ENCODE data around the gene ZNF729. TPM values are rescaled to one million over a fixed set of nuclear protein-coding genes. Genes with fewer than 3 reads are reported as not detected.

The ZNF729 gene
- not detected in 2 replicates for total RNA-seq (2021)
- long read RNA-seq, result 0 reads

DNA sequence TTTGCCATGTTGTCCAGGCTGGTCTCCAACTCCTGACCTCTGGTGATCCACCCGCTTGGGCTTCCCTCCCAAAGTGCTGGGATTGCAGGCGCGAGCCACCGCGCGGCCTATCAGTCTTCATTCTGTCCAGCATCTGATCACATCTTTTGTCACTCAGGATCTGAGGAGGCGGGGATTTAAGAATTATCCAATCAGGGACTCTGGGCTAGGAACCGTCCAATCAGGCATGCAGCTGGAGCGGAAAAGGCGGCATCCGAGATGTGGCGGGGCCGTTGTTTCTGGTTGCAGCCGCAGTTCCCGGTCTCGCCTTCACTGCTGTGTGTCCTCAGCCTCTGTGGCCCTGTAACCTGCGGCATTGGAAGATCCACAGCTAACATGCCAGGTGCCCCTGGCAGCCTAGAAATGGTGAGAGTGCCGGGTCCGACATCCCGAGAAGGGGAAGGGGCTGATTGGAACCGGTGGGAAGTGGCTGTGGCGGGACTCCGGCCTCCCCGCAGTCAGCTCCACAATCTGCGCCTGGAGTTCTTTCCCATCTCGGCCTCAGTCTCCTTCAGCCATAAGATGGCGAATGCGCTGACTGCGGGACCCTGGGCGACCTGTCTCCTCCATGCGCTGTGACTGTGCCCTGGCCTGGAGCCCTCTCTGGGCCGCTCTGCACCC lies at the start of gene ZNF729:
ZNF729 (plus strand) TSS at position 291 of the 660 bp plus-strand sequence; CDS start at position 376, 85 bp downstream.
- Histone ChIP-seq H4K5ac (ENCODE audit: insufficient read length, low read depth, low read length) (no peak within 1 kb of the TSS), H3K56ac (ENCODE audit: insufficient read length, low read depth, low read length) (no peak within 1 kb of the TSS), H3K23me2 (ENCODE audit: insufficient read length, low read depth, low read length, poor library complexity, severe bottlenecking) (no peaks in the 10 kb centered on the region), H3K4me1 (ENCODE audit: insufficient read depth, low read length) (no peaks in the 10 kb centered on the region), H2BK5ac (ENCODE audit: insufficient read length, low read length) (no peak within 1 kb of the TSS), H3K23ac (ENCODE audit: insufficient read length, low read depth, low read length) (no peak within 1 kb of the TSS), H4K91ac (ENCODE audit: insufficient read length, low read depth, low read length) (no peak within 1 kb of the TSS), H2BK120ac (ENCODE audit: low read depth, low read length, poor library complexity, severe bottlenecking) (no peak within 1 kb of the TSS), H4K8ac (replicated peaks; ENCODE audit: insufficient read length, low read depth, low read length) (no peak within 1 kb of the TSS), H3K4ac (ENCODE audit: low read depth, low read length) (no peak within 1 kb of the TSS), H2BK20ac (ENCODE audit: low read depth, low read length, poor library complexity, severe bottlenecking) (no peak within 1 kb of the TSS), H3K18ac (ENCODE audit: insufficient read length, low read depth, low read length) (no peak within 1 kb of the TSS), H3K9me3 (ENCODE audit: control insufficient read depth, low read depth, low read length) (peaks cover 50% of the 10 kb centered on the region), H2BK15ac (ENCODE audit: low read depth, low read length) (no peak within 1 kb of the TSS), H3K27me3 (ENCODE audit: insufficient read depth, low read length) (no peaks in the 10 kb centered on the region), H3K14ac (ENCODE audit: insufficient read depth, low read length) (no peak within 1 kb of the TSS), H3T11ph (ENCODE audit: low read length) (no peak within 1 kb of the TSS), H3K79me1 (ENCODE audit: insufficient read depth, low read depth, low read length, poor library complexity, severe bottlenecking) (no peaks in the 10 kb centered on the region), H4K20me1 (ENCODE audit: control insufficient read depth, insufficient read depth, insufficient read length) (no peaks in the 10 kb centered on the region), H2AFZ (ENCODE audit: low read length) (no peak within 1 kb of the TSS), H3K4me2 (ENCODE audit: insufficient read depth, insufficient read length, low read length) (no peak within 1 kb of the TSS), H2BK12ac (ENCODE audit: insufficient read length, low read depth, low read length) (no peak within 1 kb of the TSS), H3K9ac (ENCODE audit: extremely low read depth, insufficient read length, low read length) (no peak within 1 kb of the TSS), H3K79me2 (ENCODE audit: insufficient read depth, low read length) (no peaks in the 10 kb centered on the region), H3K27ac (ENCODE audit: insufficient read length, low read depth, low read length) (no peak within 1 kb of the TSS), H2AK5ac (ENCODE audit: insufficient read length, low read length) (no peak within 1 kb of the TSS)
- TF ChIP-seq, protein P1, sequence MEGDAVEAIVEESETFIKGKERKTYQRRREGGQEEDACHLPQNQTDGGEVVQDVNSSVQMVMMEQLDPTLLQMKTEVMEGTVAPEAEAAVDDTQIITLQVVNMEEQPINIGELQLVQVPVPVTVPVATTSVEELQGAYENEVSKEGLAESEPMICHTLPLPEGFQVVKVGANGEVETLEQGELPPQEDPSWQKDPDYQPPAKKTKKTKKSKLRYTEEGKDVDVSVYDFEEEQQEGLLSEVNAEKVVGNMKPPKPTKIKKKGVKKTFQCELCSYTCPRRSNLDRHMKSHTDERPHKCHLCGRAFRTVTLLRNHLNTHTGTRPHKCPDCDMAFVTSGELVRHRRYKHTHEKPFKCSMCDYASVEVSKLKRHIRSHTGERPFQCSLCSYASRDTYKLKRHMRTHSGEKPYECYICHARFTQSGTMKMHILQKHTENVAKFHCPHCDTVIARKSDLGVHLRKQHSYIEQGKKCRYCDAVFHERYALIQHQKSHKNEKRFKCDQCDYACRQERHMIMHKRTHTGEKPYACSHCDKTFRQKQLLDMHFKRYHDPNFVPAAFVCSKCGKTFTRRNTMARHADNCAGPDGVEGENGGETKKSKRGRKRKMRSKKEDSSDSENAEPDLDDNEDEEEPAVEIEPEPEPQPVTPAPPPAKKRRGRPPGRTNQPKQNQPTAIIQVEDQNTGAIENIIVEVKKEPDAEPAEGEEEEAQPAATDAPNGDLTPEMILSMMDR (conservative IDR thresholded peaks at IDR 0.05), result no peak
- no peaks in the 10 kb centered on the region for H3K4me1 Mint-ChIP-seq
- no peak for DNase-seq
- no CpG with 5 or more reads among the region's 32 CpGs for WGBS (ENCODE audit: extremely low coverage, insufficient read length, low lambda C conversion rate)
- H3K27me3 Mint-ChIP-seq (ENCODE audit: low read depth), result no peaks in the 10 kb centered on the region; the same call in 1 of the 2 replicates
- H3K36me3 Mint-ChIP-seq (ENCODE audit: insufficient read depth in 1 of 3, low read depth in 3 of 3), result peaks cover 6 to 28% (median 9%) of the 10 kb centered on the region in 3 experiments; a peak in 6 of 7 replicates
- H3K9me3 Mint-ChIP-seq, result peaks cover 85 to 87% of the 10 kb centered on the region in 2 experiments
- no peak within 1 kb of the TSS for H3K27ac Mint-ChIP-seq
- no peak within 1 kb of the TSS for H3K4me3 Mint-ChIP-seq

All from H9 (cell line).